22Rv1 (cell line): ENCODE data around the gene DLG5.

Experiments used
- H3K27ac ChIP-seq: fragments of 450-650 bp; 2 replicates; pipeline ENCODE4 v1.5.1; 2017
- ZFX ChIP-seq: fragments of 450-650 bp; IDR thresholded peaks from 2 replicates; pipeline ENCODE4 v1.6.1; 2017; ENCODE audit warnings: antibody characterized with exemption, borderline replicate concordance
- TF ChIP-seq, protein P1 (sequence below): fragments of 450-650 bp; IDR thresholded peaks from 2 replicates; pipeline ENCODE4 v1.5.1; 2017; ENCODE audit warnings: mild to moderate bottlenecking

Gene DLG5

DNA sequence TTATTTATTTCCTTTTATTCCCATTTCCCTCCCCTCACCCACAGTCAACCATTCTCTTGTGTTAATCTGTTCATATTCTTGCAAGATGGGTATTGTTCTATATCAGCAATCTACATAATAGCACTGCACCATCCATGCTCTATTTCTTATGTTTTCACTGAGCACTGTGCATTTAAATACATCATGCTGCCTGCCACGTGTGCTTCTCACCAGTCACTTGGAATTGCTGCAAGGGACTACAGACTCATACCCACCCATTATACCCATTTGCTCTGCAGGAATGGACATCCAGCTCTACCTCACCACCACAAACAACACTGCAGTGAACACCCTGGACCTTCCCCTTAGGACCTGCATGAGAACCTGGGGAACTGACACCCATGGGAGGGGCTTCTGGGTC lies 20.8 kb downstream of the DLG5 start:
- no peak overlapping the region for H3K27ac ChIP-seq
- TF ChIP-seq, protein P1, sequence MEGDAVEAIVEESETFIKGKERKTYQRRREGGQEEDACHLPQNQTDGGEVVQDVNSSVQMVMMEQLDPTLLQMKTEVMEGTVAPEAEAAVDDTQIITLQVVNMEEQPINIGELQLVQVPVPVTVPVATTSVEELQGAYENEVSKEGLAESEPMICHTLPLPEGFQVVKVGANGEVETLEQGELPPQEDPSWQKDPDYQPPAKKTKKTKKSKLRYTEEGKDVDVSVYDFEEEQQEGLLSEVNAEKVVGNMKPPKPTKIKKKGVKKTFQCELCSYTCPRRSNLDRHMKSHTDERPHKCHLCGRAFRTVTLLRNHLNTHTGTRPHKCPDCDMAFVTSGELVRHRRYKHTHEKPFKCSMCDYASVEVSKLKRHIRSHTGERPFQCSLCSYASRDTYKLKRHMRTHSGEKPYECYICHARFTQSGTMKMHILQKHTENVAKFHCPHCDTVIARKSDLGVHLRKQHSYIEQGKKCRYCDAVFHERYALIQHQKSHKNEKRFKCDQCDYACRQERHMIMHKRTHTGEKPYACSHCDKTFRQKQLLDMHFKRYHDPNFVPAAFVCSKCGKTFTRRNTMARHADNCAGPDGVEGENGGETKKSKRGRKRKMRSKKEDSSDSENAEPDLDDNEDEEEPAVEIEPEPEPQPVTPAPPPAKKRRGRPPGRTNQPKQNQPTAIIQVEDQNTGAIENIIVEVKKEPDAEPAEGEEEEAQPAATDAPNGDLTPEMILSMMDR = no peak
- no peak for TF ChIP-seq ZFX

DNA sequence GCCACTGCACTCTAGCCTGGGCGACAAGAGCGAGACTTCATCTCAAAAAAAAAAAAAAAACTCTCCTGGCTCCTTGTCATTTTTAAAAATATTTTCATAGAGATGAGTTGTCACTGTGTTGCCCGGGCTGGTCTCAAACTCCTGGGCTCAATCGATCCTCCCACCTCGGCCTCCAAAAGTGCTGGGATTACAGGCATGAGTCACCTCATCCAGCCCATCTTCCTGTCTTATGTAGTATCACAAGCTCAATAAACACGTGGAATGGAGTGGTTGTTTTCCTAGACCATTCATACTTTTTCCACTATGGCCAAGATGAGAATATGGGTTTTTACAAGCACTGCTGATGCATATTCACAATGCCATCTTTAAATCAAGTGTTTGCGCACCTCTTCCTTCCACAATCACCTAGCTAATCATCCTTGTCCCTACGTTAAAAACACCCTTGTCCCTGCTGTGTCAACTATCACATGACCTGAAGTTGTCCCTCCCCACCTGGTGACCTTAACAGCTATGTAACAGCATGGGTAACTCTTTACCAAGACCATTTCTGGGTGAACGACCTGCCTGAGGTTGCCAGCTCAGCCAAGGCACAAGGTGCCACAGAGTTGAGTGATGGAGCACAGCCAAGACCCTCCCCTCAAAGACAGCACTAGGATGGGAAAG lies 21.3 kb downstream of the DLG5 start:
- 0 out of 2 replicates have a peak overlapping the region, but pooled peaks have one; percentile 1 for H3K27ac ChIP-seq
- TF ChIP-seq, protein P1 = no peak
- no peak for TF ChIP-seq ZFX

DNA sequence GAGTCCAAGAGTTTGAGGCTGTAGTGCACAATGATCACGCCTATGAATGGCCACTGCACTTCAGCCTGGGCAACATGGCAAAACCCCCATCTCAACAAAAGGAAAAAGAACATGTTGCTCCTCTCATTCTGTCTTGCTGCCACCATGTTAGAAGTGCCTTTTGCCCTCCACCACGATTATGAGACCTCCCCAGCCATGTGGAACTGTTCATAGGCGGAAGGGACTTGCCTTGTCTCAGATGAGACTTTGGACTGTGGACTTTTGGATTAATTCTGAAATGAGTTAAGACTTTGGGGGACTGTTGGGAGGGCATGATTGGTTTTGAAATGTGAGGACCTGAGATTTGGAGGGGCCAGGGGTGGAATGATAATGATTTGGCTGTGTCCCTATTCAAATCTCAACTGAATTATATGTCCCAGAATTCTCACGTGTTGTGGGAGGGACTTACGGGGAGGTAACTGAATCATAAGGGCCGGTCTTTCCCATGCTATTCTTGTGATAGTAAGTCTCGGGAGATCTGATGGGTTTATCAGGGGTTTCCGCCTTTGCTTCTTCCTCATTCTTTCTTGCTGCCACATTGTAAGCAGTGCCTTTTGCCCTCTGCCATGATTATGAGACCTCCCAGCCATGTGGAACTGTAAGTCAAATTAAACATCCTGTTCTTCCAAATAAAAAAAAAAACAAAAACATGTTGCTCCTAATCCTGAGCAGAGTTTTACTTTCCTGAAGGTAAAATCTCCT lies 22.3 kb downstream of the DLG5 start:
- TF ChIP-seq, protein P1 = no peak
- no peak for TF ChIP-seq ZFX
- H3K27ac ChIP-seq = no peak overlapping the region

DNA sequence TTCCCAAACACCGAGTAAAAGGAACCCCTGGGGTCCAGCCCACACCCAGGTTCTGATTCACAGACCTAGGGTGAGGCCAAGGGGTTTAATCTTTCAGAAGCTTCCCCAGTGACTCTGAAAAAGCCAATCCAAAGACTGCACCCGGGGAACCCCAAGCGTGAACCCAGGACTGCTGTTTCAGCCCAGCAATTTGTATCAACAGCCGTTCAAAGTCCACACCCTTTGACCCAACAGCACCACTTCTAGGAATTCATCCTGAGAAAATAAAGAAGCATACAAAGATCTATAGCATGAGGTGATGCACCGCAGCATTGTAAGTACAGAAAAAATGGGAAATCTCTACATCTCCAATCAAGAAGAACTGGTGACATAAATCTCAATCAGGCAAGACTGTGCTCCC lies 24.4 kb downstream of the DLG5 start:
- TF ChIP-seq ZFX = no peak
- TF ChIP-seq, protein P1 = no peak
- no peak overlapping the region for H3K27ac ChIP-seq

DNA sequence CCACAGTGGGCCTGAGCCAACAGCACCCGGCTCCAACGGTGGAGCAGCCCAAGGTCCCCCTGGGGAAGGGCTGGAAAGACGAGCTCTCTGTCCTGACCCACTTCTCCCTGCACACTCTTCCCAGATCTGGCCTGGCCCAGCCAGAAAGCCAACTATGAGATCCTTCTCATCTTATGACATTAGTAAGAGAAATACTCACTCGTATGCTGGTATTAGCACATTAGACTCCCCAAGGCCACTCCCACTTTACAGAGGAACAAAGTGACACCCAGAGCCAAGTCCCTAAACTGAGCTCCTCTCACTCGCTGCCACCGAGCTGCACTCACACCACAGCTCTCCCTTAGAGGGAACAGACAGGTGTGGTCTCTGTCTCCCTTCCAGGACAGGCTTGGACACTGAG lies 24.8 kb downstream of the DLG5 start:
- TF ChIP-seq ZFX = no peak
- TF ChIP-seq, protein P1 = no peak
- no peak overlapping the region for H3K27ac ChIP-seq

DNA sequence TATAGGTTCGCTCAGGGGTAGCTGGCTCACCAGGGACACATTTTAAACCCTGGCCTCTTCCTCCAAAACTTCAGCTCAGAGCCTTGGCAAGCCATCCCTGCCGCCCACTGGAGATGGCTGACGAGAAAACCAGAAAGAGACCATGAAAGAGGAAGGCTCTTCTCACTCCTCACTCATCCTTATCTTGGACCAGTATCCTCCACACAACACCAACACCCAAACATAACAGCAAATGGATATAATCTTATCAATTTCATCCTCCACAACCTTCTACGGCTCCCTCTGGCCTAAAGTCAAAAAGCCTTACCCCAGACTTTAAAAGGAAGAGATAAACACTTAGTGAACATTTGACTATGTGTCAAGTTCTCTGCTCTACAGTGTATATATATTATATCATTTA lies 26.9 kb downstream of the DLG5 start:
- TF ChIP-seq ZFX = no peak
- TF ChIP-seq, protein P1 = no peak
- 0 out of 2 replicates have a peak overlapping the region, but pooled peaks have one; percentile 20 for H3K27ac ChIP-seq

DNA sequence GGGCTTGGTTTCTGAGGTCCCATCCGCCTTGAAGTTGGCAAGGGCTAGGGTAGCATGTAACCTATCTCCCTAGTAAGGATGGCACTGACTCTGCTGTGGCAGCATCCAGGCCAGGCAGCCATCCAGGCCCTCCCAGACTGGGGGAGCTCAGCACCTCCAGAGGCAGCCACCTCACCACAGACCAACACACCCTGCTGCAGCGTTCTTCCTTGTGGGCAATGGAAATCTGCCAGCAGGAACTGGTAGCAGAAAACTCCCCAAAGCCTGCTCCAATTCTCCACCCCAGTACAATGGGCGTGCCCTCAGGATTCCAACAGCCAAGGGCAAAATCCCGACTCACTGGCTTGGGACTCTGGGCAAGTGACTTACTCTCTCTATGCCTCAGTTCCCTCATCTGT lies 27.5 kb downstream of the DLG5 start:
- no peak overlapping the region for H3K27ac ChIP-seq
- no peak for TF ChIP-seq ZFX
